GM12801 (cell line): ENCODE data around the gene LMTK3.

Experiments
- TF ChIP-seq, protein P1 (sequence below): IDR thresholded peaks from one replicate; pipeline ENCODE4 v1.5.1; 2011; ENCODE audit warnings: control low read depth; ENCODE audit not compliant: insufficient read length; ENCODE audit errors: extremely low read depth

LMTK3 gene

DNA sequence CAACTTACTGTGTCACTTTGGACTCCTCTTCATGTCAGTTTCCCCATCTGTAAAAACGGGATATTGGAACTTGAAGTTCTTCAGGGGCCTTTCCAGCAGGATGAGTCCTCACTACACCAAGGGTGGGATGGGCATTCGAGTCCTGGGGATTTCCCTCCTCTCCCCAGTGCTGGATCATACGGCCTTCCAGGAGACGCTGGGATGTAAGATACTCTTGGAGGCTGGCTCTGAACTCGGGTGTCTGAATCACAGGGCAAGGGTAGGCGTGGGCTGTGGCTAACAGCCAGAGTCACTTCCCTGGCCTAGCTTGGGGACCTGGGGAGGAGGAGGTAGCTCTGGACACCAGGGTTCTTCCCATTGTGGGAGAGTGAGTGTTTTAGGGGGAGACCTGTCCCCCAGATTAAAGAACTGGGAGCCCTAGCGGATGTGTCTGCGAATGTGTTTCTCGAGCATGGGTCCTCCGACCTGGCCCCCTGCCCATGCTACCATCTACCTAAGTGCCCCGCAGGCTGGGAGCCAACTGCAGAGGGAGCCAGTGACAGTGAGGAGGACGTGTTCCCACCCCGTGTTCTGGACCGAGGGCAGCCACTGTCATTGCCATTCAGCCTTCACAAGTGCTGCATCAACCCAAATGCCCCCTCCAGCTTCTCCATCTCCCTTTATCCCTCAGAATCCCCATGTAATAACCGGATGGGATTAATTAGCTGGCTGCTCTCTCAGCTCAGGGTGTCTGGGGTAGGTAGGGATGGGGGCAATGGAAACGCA, 44.9 kb downstream of the LMTK3 start:
- TF ChIP-seq, protein P1, sequence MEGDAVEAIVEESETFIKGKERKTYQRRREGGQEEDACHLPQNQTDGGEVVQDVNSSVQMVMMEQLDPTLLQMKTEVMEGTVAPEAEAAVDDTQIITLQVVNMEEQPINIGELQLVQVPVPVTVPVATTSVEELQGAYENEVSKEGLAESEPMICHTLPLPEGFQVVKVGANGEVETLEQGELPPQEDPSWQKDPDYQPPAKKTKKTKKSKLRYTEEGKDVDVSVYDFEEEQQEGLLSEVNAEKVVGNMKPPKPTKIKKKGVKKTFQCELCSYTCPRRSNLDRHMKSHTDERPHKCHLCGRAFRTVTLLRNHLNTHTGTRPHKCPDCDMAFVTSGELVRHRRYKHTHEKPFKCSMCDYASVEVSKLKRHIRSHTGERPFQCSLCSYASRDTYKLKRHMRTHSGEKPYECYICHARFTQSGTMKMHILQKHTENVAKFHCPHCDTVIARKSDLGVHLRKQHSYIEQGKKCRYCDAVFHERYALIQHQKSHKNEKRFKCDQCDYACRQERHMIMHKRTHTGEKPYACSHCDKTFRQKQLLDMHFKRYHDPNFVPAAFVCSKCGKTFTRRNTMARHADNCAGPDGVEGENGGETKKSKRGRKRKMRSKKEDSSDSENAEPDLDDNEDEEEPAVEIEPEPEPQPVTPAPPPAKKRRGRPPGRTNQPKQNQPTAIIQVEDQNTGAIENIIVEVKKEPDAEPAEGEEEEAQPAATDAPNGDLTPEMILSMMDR: no peak

DNA sequence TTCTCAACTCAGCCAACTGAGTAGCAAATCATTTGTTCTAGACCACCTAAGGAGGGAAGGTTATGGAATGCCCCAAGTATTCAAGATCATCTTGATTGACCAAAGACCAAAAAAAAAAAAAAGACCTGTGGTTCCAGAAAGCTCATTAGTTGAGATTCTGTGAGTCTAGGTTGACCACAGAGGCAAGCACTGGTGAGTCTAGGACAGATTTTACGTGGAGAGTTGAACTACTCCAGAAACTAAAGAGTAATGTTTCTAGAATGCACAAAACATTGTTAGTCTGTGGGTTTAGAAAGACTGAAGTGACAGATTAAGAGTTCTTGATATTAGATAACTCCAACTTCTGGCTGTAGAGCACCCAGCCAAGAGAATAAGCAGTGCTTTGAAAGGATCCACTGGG, 46.4 kb downstream of the LMTK3 start:
- TF ChIP-seq, protein P1: no peak

DNA sequence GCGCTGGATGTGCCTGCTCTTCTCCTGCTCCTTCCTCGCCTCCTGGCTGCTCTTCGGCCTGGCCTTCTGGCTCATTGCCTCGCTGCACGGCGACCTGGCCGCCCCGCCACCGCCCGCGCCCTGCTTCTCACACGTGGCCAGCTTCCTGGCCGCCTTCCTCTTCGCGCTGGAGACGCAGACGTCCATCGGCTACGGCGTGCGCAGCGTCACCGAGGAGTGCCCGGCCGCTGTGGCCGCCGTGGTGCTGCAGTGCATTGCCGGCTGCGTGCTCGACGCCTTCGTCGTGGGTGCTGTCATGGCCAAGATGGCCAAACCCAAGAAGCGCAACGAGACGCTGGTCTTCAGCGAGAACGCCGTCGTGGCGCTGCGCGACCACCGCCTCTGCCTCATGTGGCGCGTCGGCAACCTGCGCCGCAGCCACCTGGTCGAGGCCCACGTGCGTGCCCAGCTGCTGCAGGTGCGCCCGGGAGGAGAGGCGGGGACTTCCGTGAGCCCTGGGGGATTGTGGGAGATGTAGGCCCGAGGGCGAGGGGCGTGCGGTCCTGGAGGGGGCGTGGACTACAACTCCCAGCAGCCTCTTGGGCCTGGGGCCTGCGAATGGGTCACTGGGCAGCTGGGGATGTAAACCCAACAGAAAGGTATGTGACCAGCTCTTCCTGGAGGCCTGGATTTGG, 49.5 kb downstream of the LMTK3 start:
- TF ChIP-seq, protein P1: no peak

DNA sequence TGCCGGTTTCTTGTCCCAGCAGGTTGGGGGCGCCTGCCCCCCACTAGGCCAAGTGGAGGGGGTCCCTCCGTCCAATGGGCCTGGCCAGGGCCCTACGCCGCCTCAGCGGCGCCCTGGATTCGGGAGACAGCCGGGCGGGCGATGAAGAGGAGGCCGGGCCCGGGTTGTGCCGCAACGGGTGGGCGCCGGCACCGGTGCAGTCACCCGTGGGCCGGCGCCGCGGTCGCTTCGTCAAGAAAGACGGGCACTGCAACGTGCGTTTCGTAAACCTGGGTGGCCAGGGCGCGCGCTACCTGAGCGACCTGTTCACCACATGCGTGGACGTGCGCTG, 50.0 kb downstream of the LMTK3 start:
- TF ChIP-seq, protein P1: no peak

DNA sequence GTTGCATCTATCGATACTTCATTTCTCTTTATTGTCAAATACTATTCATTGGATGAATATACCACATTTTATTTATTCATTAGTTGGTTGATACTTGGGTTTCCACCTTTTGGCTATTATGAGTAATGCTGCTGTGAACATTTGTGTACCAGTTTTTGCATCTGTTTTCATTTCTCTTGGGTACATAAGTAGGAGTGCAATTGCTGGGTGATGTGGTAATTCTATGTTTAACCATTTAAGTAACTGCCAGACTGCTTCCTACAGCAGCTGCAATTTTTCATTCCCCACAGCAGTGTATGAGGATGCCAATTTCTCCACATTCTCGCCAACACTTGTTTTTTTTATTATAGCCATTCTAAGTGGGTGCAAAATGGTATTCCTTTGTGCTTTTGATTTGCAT, 53.6 kb downstream of the LMTK3 start:
- TF ChIP-seq, protein P1: no peak

DNA sequence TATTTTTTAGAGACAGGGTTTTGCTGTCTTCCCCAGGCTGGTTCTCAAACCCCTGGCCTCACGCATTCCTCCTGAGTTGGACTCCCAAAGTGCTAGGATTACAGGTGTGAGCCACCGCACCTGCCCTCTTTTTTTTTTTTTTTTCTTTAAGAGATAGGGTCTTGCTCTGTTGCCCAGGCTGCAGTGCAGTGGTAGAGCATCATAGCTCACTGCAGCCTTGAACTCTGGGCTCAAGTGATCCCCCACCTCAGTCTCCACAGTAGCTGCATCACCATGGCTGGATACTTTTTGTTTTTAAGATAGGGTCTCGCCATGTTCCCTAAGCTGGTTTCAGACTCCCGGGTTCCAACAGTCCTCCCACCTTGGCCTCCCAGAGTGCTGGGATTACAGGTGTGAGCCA, 54.8 kb downstream of the LMTK3 start:
- TF ChIP-seq, protein P1: no peak

DNA sequence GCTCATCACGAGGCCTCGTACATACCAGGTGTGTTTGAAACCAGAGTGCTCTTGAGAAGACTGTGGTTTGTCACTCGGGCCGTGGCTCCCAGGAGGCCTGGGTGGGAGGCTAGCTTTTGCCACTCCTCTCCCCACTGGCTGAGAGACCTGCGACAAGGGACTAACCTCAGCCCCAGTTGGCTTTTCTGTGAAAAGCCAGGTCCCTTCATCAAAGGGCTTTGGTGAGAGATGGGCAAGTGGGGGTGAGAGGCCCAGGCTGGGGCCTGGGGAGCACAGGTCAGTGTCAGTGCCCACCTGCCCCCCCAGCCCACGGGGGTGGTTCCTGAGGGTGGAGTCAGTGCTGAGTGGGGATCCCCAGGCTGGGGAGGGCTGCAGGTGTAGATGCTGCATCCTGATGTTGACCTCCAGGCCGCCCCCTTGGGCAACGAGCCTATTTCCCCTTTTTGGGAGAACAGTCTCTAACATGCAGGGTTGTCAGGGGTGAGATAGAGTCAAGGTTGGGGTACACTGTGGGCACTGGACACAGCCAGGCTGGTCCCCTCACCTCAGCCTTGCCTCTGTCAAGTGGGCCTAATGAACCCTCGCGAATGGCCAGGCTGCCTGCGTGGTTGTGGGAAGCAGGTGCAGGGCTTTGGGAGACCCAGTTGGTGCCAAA, 55.6 kb downstream of the LMTK3 start:
- TF ChIP-seq, protein P1: no peak
